C4-2B (cell line): Measurements from ENCODE around the gene ANKRD33.

ENCODE experiments used
- H3K27ac ChIP-seq: fragments of 450-650 bp; 2 replicates; pipeline ENCODE4 v1.5.1; 2017
- CTCF ChIP-seq: fragments of 450-650 bp; conservative IDR thresholded peaks from 2 replicates; pipeline ENCODE4 v1.5.1; 2017; ENCODE audit warnings: mild to moderate bottlenecking
- ZFX ChIP-seq: fragments of 450-650 bp; IDR thresholded peaks from 2 replicates; pipeline ENCODE4 v1.6.1; 2017

ANKRD33 gene

GRCh38 chr12:51934080-51934479 lies 46.2 kb downstream of the ANKRD33 start:
- no peak overlapping the region for H3K27ac ChIP-seq
- TF ChIP-seq ZFX (no peak), CTCF (no peak)

GRCh38 chr12:51937926-51938325 lies 50.0 kb downstream of the ANKRD33 start:
- no peak overlapping the region for H3K27ac ChIP-seq
- TF ChIP-seq ZFX: no peak
- no peak for TF ChIP-seq CTCF

- H3K27ac ChIP-seq: no peak overlapping the region
- no peak for TF ChIP-seq CTCF
- TF ChIP-seq ZFX: no peak
These were observed 50.8 kb downstream of the ANKRD33 start for GRCh38 chr12:51938726-51939125.

GRCh38 chr12:51941011-51941581 lies 53.2 kb downstream of the ANKRD33 start:
- TF ChIP-seq CTCF: no peak
- no peak for TF ChIP-seq ZFX
- no peak overlapping the region for H3K27ac ChIP-seq
